K562 (cell line): Measurements from ENCODE around the gene OLFML2A. TPM values are rescaled to one million over a fixed set of nuclear protein-coding genes. Genes with fewer than 3 reads are reported as not detected.
A peak's percentile ranks its signal among the peaks of the same experiment; 100 is the strongest.

Experiments
- ATAC-seq: fragments of 200-7000 bp; cut with Tn5 transposase; 3 replicates; pipeline ENCODE4 v1.9.1; 2020; ENCODE audit warnings: moderate library complexity
- BruUV-seq: library from RNA; stranded (reverse); fragments of 400-500 nt; replicated peaks from 2 replicates; lab custom pipeline; 2021; lab: Mats Ljungman, UMichigan
- CTCF ChIA-PET: fragments of 300-600 bp; formaldehyde crosslinking; extraction: SDS; loops from one replicate; lab custom pipeline; 2021; ENCODE audit warnings: low intra/inter-chr PET ratio; lab: Yijun Ruan, JAX
- POLR2A ChIA-PET: fragments of 300-600, 350-650 bp; sonication (Branson Sonifier 250); formaldehyde crosslinking; extraction: SDS; loops from one replicate; lab custom pipeline; 2021; ENCODE audit warnings: antibody characterized with exemption, inconsistent platforms; lab: Yijun Ruan, JAX
- DNase-seq, 4 experiments: peaks; one replicate each; pipeline versions ENCODE4 v3.0.0 to v3.0.0-alpha.2; 2011 to 2018; ENCODE audit warnings: low spot score in 3 of 4, mixed read lengths in 3 of 4; ENCODE audit errors: extremely low read depth in 1 of 4
- FAIRE-seq: peaks from 2 replicates; lab custom pipeline; 2011; peaks lifted over from hg19 to GRCh38; lab: Jason Lieb, UNC
- H2AFZ ChIP-seq: 2 replicates; pipeline ENCODE4 v1.6.0; 2011; ENCODE audit warnings: low read depth, low read length, control low read depth, inconsistent platforms
- H3K27ac ChIP-seq: fragments of 200-600 bp; 3 replicates; pipeline ENCODE4 v1.8.0; 2011; ENCODE audit warnings: low read depth, mild to moderate bottlenecking, control low read depth, inconsistent platforms, low read length, moderate library complexity, mixed read lengths; ENCODE audit errors: extremely low read depth
- H3K27me3 ChIP-seq, 2 experiments: fragments of 300-600 bp in 1 of 2; 2 replicates in 1 of 2; 3 replicates in 1 of 2; pipeline versions ENCODE4 v1.6.0 to v1.8.0; 2011; ENCODE audit warnings: inconsistent platforms in 2 of 2, low read length in 2 of 2, mild to moderate bottlenecking in 1 of 2, mixed read lengths in 1 of 2, moderate library complexity in 1 of 2; ENCODE audit not compliant: control insufficient read depth in 2 of 2, insufficient read depth in 2 of 2
- H3K36me3 ChIP-seq: fragments of 300-600 bp; 3 replicates; pipeline ENCODE4 v1.8.0; 2011; ENCODE audit warnings: mild to moderate bottlenecking, low read length, inconsistent platforms; ENCODE audit not compliant: control insufficient read depth, insufficient read depth
- H3K4me1 ChIP-seq, 2 experiments: fragments of 200-600 bp in 1 of 2; replicated peaks in 1 of 2; 2 replicates in 1 of 2; 3 replicates in 1 of 2; pipeline versions ENCODE4 v1.5.1 to v1.8.0; 2011; ENCODE audit warnings: inconsistent platforms in 2 of 2, low read length in 2 of 2, mild to moderate bottlenecking in 1 of 2, mixed read lengths in 1 of 2, moderate library complexity in 1 of 2; ENCODE audit not compliant: control insufficient read depth in 2 of 2, insufficient read depth in 2 of 2
- H3K4me2 ChIP-seq: 2 replicates; pipeline ENCODE4 v1.6.1; 2011; ENCODE audit warnings: low read length, control low read depth, inconsistent platforms, mixed read lengths; ENCODE audit not compliant: insufficient read depth
- H3K4me3 ChIP-seq: fragments of 200-600 bp; sonication (generic), shearing (Covaris generic); 2 replicates; pipeline ENCODE4 v1.5.1; 2016; ENCODE audit warnings: control low read depth, inconsistent platforms
- H3K79me2 ChIP-seq: fragments of 200-600 bp; 3 replicates; pipeline ENCODE4 v1.8.0; 2011; ENCODE audit warnings: low read length, inconsistent platforms; ENCODE audit not compliant: control insufficient read depth, insufficient read depth
- H3K9ac ChIP-seq, 2 experiments: 2 replicates each; pipeline versions ENCODE4 v1.6.0 to v1.6.1; 2011; ENCODE audit warnings: low read depth in 2 of 2, low read length in 2 of 2, control low read depth in 1 of 2, inconsistent platforms in 1 of 2, mild to moderate bottlenecking in 1 of 2, mixed read lengths in 1 of 2; ENCODE audit not compliant: insufficient read depth in 1 of 2
- H3K9me1 ChIP-seq: one replicate; pipeline ENCODE4 v1.6.0; 2011; ENCODE audit warnings: inconsistent platforms, mild to moderate bottlenecking, low read length, moderate library complexity; ENCODE audit not compliant: control insufficient read depth, insufficient read depth
- H3K9me3 ChIP-seq: replicated peaks from 2 replicates; pipeline ENCODE4 v1.5.1; 2011; ENCODE audit warnings: low read depth, low read length, inconsistent platforms; ENCODE audit not compliant: control insufficient read depth, insufficient read depth
- H4K20me1 ChIP-seq: replicated peaks from 2 replicates; pipeline ENCODE4 v1.6.1; 2011; ENCODE audit warnings: low read length, inconsistent platforms, mixed read lengths; ENCODE audit not compliant: control insufficient read depth, insufficient read depth
- MCM3 ChIP-seq: fragments of 450-650 bp; IDR thresholded peaks from 2 replicates; pipeline ENCODE4 v1.6.1; 2016
- PHTF2 ChIP-seq: fragments of 250-450 bp; sonication (Bioruptor Pico); IDR thresholded peaks from 2 replicates; pipeline ENCODE4 v1.5.0; 2021; ENCODE audit warnings: mild to moderate bottlenecking
- WGBS: fragments of 100-300 bp; shearing (Covaris generic); methylation state at CpG from one replicate; pipeline ENCODE4 v1.1.6; 2016; ENCODE audit warnings: low coverage, mixed read lengths; ENCODE audit not compliant: insufficient coverage; ENCODE audit errors: missing lambda C conversion rate; 5-methylcytosine and 5-hydroxymethylcytosine counted together
- in situ Hi-C: fragments of 300-500 bp; cut with MboI; formaldehyde crosslinking; loops from 4 replicates; pipeline ENCODE4 v1.15.0; 2018; ENCODE audit warnings: inconsistent platforms, mixed read lengths
- intact Hi-C: fragments of 100-400 bp; cut with micrococcal nuclease; formaldehyde crosslinking; loops from 2 replicates; pipeline ENCODE4 v1.14.2; 2022
- polyA plus RNA-seq, 8 experiments: library from polyadenylated mRNA; depleted of rRNA in 4 of 8; stranded (reverse) in 5 of 8; unstranded in 3 of 8; fragments of >200 nt; fragmentation: Nextera tagmentation in 2 of 8; fragmentation: Illumina TruSeq in 1 of 8; extraction: Ambion mirVana in 2 of 8; extraction: Trizol in 1 of 8; gene quantifications; 2 replicates each; pipeline versions ENCODE4 v1.2.1 to v1.2.3, GENCODE V29; 2011 to 2014; ENCODE audit warnings: inconsistent platforms in 1 of 8, missing spikeins in 1 of 8
- total RNA-seq, 7 experiments: library from RNA; depleted of rRNA in 6 of 7; stranded (reverse); fragments of >200 nt in 6 of 7; fragmentation: Illumina TruSeq in 2 of 7; extraction: Trizol in 2 of 7; gene quantifications; 2 replicates each; pipeline versions ENCODE4 v1.2.1 to v1.2.3, GENCODE V29; 2011 to 2021; ENCODE audit warnings: low replicate concordance in 1 of 7
- TF ChIP-seq, protein P1 (sequence below): IDR thresholded peaks from 2 replicates; pipeline ENCODE4 v1.6.1; 2014; ENCODE audit warnings: antibody characterized with exemption

The OLFML2A gene
- total and polyA plus RNA-seq, 9 of the 15 experiments (the other 6 are each of a cell fraction or from before 2014, with no cell fraction given) = 0.16 TPM; not detected in 8

- no peaks in the 10 kb centered on the region for H4K20me1 ChIP-seq
- H3K4me2 ChIP-seq = no peak overlapping the region
- no peak for TF ChIP-seq MCM3
- TF ChIP-seq, protein P1, sequence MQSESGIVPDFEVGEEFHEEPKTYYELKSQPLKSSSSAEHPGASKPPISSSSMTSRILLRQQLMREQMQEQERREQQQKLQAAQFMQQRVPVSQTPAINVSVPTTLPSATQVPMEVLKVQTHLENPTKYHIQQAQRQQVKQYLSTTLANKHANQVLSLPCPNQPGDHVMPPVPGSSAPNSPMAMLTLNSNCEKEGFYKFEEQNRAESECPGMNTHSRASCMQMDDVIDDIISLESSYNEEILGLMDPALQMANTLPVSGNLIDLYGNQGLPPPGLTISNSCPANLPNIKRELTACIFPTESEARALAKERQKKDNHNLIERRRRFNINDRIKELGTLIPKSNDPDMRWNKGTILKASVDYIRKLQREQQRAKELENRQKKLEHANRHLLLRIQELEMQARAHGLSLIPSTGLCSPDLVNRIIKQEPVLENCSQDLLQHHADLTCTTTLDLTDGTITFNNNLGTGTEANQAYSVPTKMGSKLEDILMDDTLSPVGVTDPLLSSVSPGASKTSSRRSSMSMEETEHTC = no peak
- TF ChIP-seq PHTF2 (CRISPR knock-in tag) = no peak
- H3K36me3 ChIP-seq = no peaks in the 10 kb centered on the region
- BruUV-seq = no TSS peak
- CTCF ChIA-PET = interaction anchor here (1.1 kb wide), 1 partner anchor 51 kb away, joined by 3 read pairs; no protein-coding TSS in a partner anchor
- ATAC-seq (no peak), DNase-seq (no peak), FAIRE-seq (no peak)
- H3K4me3 ChIP-seq = no peak overlapping the region
- no peak overlapping the region for H2AFZ ChIP-seq
- H3K27ac ChIP-seq = no peak overlapping the region
- in situ Hi-C loops (loop anchor here (10.0 kb wide), 1 partner anchor 45 kb away; no protein-coding TSS in a partner anchor), intact Hi-C loops (no loop called here)
- H3K79me2 ChIP-seq = no peaks in the 10 kb centered on the region
- H3K9me1 ChIP-seq = no peaks in the 10 kb centered on the region
- peaks cover 4 to 29% of the 10 kb centered on the region in 2 experiments; a peak in 3 of 5 replicates for H3K27me3 ChIP-seq
- peak overlapping the region in 1 of 2 experiments; percentile 52; a peak in 1 of 4 replicates for H3K9ac ChIP-seq
- POLR2A ChIA-PET = interaction anchor here (0.6 kb wide), 1 partner anchor 153 kb away, joined by 3 read pairs; no protein-coding TSS in a partner anchor
- WGBS = 23% methylated on average over 11 of the region's 13 CpGs
- no peaks in the 10 kb centered on the region for H3K9me3 ChIP-seq
- H3K4me1 ChIP-seq = peaks cover 2 to 21% of the 10 kb centered on the region in 2 experiments; a peak in 2 of 5 replicates
These were observed 22.5 kb downstream of the OLFML2A start for GRCh38 chr9:124799274-124800006.
